H1 (cell line): Measurements from ENCODE around the gene SNTG2. TPM values are rescaled to one million over a fixed set of nuclear protein-coding genes. Genes with fewer than 3 reads are reported as not detected.

Experiments used
- CTCF ChIA-PET: fragments of 300-600 bp; sonication (Branson Sonifier 250); formaldehyde crosslinking; loops from one replicate; lab custom pipeline; 2021; ENCODE audit not compliant: partially characterized antibody; lab: Charles Lee
- POLR2A ChIA-PET: fragments of 300-600 bp; sonication (Branson Sonifier 250); formaldehyde crosslinking; loops from one replicate; lab custom pipeline; 2021; ENCODE audit warnings: inconsistent platforms; ENCODE audit not compliant: partially characterized antibody; lab: Charles Lee
- DNase-seq, 2 experiments: peaks; one replicate each; pipeline versions ENCODE4 v3.0.0 to v3.0.0-alpha.2; 2010 to 2022; ENCODE audit warnings: low spot score in 2 of 2, low read depth in 1 of 2, mixed read lengths in 1 of 2
- FAIRE-seq: peaks from 2 replicates; lab custom pipeline; 2011; peaks lifted over from hg19 to GRCh38; lab: Jason Lieb, UNC
- H2AFZ ChIP-seq: 2 replicates; pipeline ENCODE4 v1.8.1; 2012; ENCODE audit warnings: low read length, inconsistent platforms
- H2AK5ac ChIP-seq: 2 replicates; pipeline ENCODE4 v1.6.1; 2013; ENCODE audit warnings: low read depth, low read length
- H2BK120ac ChIP-seq: replicated peaks from 2 replicates; pipeline ENCODE3; 2013; ENCODE audit warnings: low read depth, low read length, inconsistent platforms
- H2BK12ac ChIP-seq: 2 replicates; pipeline ENCODE4 v1.6.1; 2013; ENCODE audit warnings: low read depth, low read length
- H2BK15ac ChIP-seq: 2 replicates; pipeline ENCODE4 v1.6.1; 2013; ENCODE audit warnings: low read length
- H2BK20ac ChIP-seq: 2 replicates; pipeline ENCODE4 v1.6.1; 2013; ENCODE audit warnings: low read length
- H2BK5ac ChIP-seq: 2 replicates; pipeline ENCODE4 v1.6.1; 2013; ENCODE audit warnings: low read depth, low read length
- H3K14ac ChIP-seq: 2 replicates; pipeline ENCODE4 v1.6.1; 2013; ENCODE audit warnings: inconsistent platforms; ENCODE audit not compliant: insufficient read length
- H3K18ac ChIP-seq: 2 replicates; pipeline ENCODE4 v1.6.1; 2013; ENCODE audit warnings: low read length; ENCODE audit errors: extremely low read depth
- H3K23ac ChIP-seq: 2 replicates; pipeline ENCODE4 v1.6.1; 2013; ENCODE audit warnings: inconsistent platforms; ENCODE audit not compliant: insufficient read length
- H3K23me2 ChIP-seq: 2 replicates; pipeline ENCODE4 v1.6.1; 2013; ENCODE audit warnings: low read depth, low read length
- H3K27ac ChIP-seq: 2 replicates; pipeline ENCODE4 v1.6.1; 2011; ENCODE audit warnings: low read depth, low read length, inconsistent platforms
- H3K27me3 ChIP-seq, 4 experiments: replicated peaks in 1 of 4; 1 replicate in 1 of 4; 2 replicates in 3 of 4; pipeline versions ENCODE4 v1.6.1 to v1.8.1; 2011 to 2013; ENCODE audit warnings: low read length in 3 of 4, mild to moderate bottlenecking in 3 of 4, inconsistent platforms in 2 of 4, mixed read lengths in 2 of 4, moderate library complexity in 1 of 4; ENCODE audit not compliant: control insufficient read depth in 3 of 4, insufficient read depth in 3 of 4; ENCODE audit errors: extremely low read depth in 1 of 4
- H3K36me3 ChIP-seq, 4 experiments: 2 replicates each; pipeline versions ENCODE4 v1.6.1 to v1.8.1; 2011 to 2013; ENCODE audit warnings: mild to moderate bottlenecking in 4 of 4, low read length in 3 of 4, moderate library complexity in 2 of 4, control low read depth in 1 of 4, inconsistent platforms in 1 of 4; ENCODE audit not compliant: insufficient read depth in 4 of 4, control insufficient read depth in 2 of 4
- H3K4ac ChIP-seq: replicated peaks from 2 replicates; pipeline ENCODE3; 2013; ENCODE audit warnings: low read length, low read depth, mixed read lengths, inconsistent platforms; ENCODE audit not compliant: insufficient read length
- H3K4me1 ChIP-seq, 4 experiments: replicated peaks in 1 of 4; 1 replicate in 1 of 4; 2 replicates in 3 of 4; pipeline versions ENCODE4 v1.6.1 to v1.8.1; 2011 to 2013; ENCODE audit warnings: low read length in 3 of 4, inconsistent platforms in 2 of 4, mixed read lengths in 1 of 4; ENCODE audit not compliant: insufficient read depth in 4 of 4, control insufficient read depth in 3 of 4
- H3K4me2 ChIP-seq, 2 experiments: 2 replicates each; pipeline versions ENCODE4 v1.6.1 to v1.8.1; 2011 to 2013; ENCODE audit warnings: low read depth in 2 of 2, low read length in 2 of 2, control low read depth in 1 of 2, inconsistent platforms in 1 of 2, mild to moderate bottlenecking in 1 of 2; ENCODE audit not compliant: insufficient read depth in 1 of 2
- H3K4me3 ChIP-seq, 4 experiments: fragments of 200-600, 300-600 bp in 1 of 4; sonication (generic), shearing (Covaris generic), sonication (Bioruptor Twin) in 1 of 4; 2 replicates each; pipeline versions ENCODE4 v1.5.1 to v1.8.1; 2011 to 2016; ENCODE audit warnings: low read length in 4 of 4, low read depth in 3 of 4, control low read depth in 2 of 4, inconsistent platforms in 2 of 4, mild to moderate bottlenecking in 2 of 4, mixed read lengths in 1 of 4, moderate library complexity in 1 of 4; ENCODE audit not compliant: insufficient read depth in 2 of 4; ENCODE audit errors: extremely low read depth in 1 of 4
- H3K56ac ChIP-seq: replicated peaks from 2 replicates; pipeline ENCODE3; 2013; ENCODE audit warnings: low read depth, mild to moderate bottlenecking, mixed read lengths, low read length, inconsistent platforms; ENCODE audit not compliant: insufficient read length
- H3K79me1 ChIP-seq: 2 replicates; pipeline ENCODE4 v1.6.1; 2013; ENCODE audit warnings: low read depth, low read length, control low read depth
- H3K79me2 ChIP-seq, 2 experiments: 2 replicates each; pipeline versions ENCODE4 v1.6.1 to v1.8.1; 2012 to 2013; ENCODE audit warnings: low read length in 2 of 2, mild to moderate bottlenecking in 2 of 2, inconsistent platforms in 1 of 2; ENCODE audit not compliant: insufficient read depth in 2 of 2, control insufficient read depth in 1 of 2
- H3K9ac ChIP-seq, 4 experiments: replicated peaks in 1 of 4; 1 replicate in 1 of 4; 2 replicates in 3 of 4; pipeline versions ENCODE4 v1.6.1 to v1.8.1; 2011 to 2013; ENCODE audit warnings: low read depth in 3 of 4, low read length in 3 of 4, control low read depth in 2 of 4, mild to moderate bottlenecking in 2 of 4, moderate library complexity in 2 of 4, inconsistent platforms in 1 of 4; ENCODE audit errors: extremely low read depth in 1 of 4
- H3K9me3 ChIP-seq, 2 experiments: 2 replicates each; pipeline versions ENCODE4 v1.6.1 to v1.8.1; 2012 to 2013; ENCODE audit warnings: mild to moderate bottlenecking in 2 of 2, moderate library complexity in 2 of 2, control low read depth in 1 of 2, inconsistent platforms in 1 of 2, low read depth in 1 of 2, low read length in 1 of 2, mixed read lengths in 1 of 2; ENCODE audit not compliant: insufficient read depth in 2 of 2
- H4K20me1 ChIP-seq, 2 experiments: replicated peaks in 1 of 2; 2 replicates each; pipeline versions ENCODE3 to v1.8.1; 2011 to 2013; ENCODE audit warnings: inconsistent platforms in 2 of 2, low read length in 2 of 2, mild to moderate bottlenecking in 1 of 2; ENCODE audit not compliant: insufficient read depth in 2 of 2, control insufficient read depth in 1 of 2
- H4K5ac ChIP-seq: 2 replicates; pipeline ENCODE4 v1.6.1; 2013; ENCODE audit warnings: low read length, low read depth, mixed read lengths, inconsistent platforms; ENCODE audit not compliant: insufficient read length
- H4K8ac ChIP-seq: 2 replicates; pipeline ENCODE4 v1.8.0; 2013; ENCODE audit warnings: mild to moderate bottlenecking, moderate library complexity, low read length, inconsistent platforms; ENCODE audit not compliant: insufficient read depth; ENCODE audit errors: extremely low read depth
- H4K91ac ChIP-seq: replicated peaks from 2 replicates; pipeline ENCODE3; 2013; ENCODE audit warnings: low read length, mixed read lengths, inconsistent platforms; ENCODE audit not compliant: insufficient read length
- CBX5 ChIP-seq: fragments of 300-800, 300-1000 bp; sonication (generic); IDR thresholded peaks from 2 replicates; pipeline ENCODE4 v1.7.1; 2016; ENCODE audit warnings: antibody characterized with exemption, low read length, low read depth
- EZH2 ChIP-seq: fragments of 200-600 bp; sonication (generic); IDR thresholded peaks from 2 replicates; pipeline ENCODE4 v1.7.1; 2012; ENCODE audit warnings: low read depth, mild to moderate bottlenecking, moderate library complexity, low read length, inconsistent platforms; ENCODE audit not compliant: severe bottlenecking
- GABPA ChIP-seq: IDR thresholded peaks from 2 replicates; pipeline ENCODE4 v1.6.1; 2011; ENCODE audit warnings: mild to moderate bottlenecking, low read length, moderate library complexity, borderline replicate concordance; ENCODE audit not compliant: insufficient read depth
- POLR2A ChIP-seq, 2 experiments: IDR thresholded peaks; 1 replicate in 1 of 2; 2 replicates in 1 of 2; pipeline ENCODE4 v1.6.1; 2011; ENCODE audit warnings: low read depth in 2 of 2, low read length in 2 of 2, mild to moderate bottlenecking in 2 of 2; ENCODE audit errors: control extremely low read depth in 1 of 2
- POLR2AphosphoS5 ChIP-seq: IDR thresholded peaks from 2 replicates; pipeline ENCODE4 v1.6.1; 2011; ENCODE audit warnings: low read depth, low read length
- RFX5 ChIP-seq: IDR thresholded peaks from 2 replicates; pipeline ENCODE4 v1.6.1; 2011; ENCODE audit warnings: low read depth, low read length, improper control_type of control experiment, borderline replicate concordance
- RXRA ChIP-seq: IDR thresholded peaks from 2 replicates; pipeline ENCODE4 v1.6.1; 2011; ENCODE audit warnings: low read depth, mild to moderate bottlenecking, low read length, moderate library complexity; ENCODE audit not compliant: insufficient read depth
- SUZ12 ChIP-seq: fragments of 200-600 bp; sonication (generic); IDR thresholded peaks from 2 replicates; pipeline ENCODE4 v1.6.1; 2012; ENCODE audit warnings: mild to moderate bottlenecking, inconsistent platforms, low read length, moderate library complexity, mixed read lengths
- TCF12 ChIP-seq: IDR thresholded peaks from 2 replicates; pipeline ENCODE4 v1.6.1; 2011; ENCODE audit warnings: low read depth, mild to moderate bottlenecking, low read length
- YY1 ChIP-seq: IDR thresholded peaks from 2 replicates; pipeline ENCODE4 v1.6.1; 2011; ENCODE audit warnings: low read depth, mild to moderate bottlenecking, low read length
- ZNF274 ChIP-seq: IDR thresholded peaks from 2 replicates; pipeline ENCODE4 v1.7.0; 2012; ENCODE audit warnings: low read length, borderline replicate concordance; ENCODE audit errors: extremely low read depth
- WGBS, 2 experiments: shearing (Covaris generic) in 1 of 2; methylation state at CpG; one replicate each; pipeline versions ENCODE4 v1.1.6 to v1.1.7; 2013 to 2015; ENCODE audit warnings: low lambda C conversion rate in 2 of 2, mixed read lengths in 2 of 2, inconsistent platforms in 1 of 2, low coverage in 1 of 2, missing lambda C conversion rate in 1 of 2; ENCODE audit not compliant: insufficient replicate concordance in 2 of 2, insufficient coverage in 1 of 2, insufficient read length in 1 of 2; ENCODE audit errors: extremely low coverage in 1 of 2, missing lambda C conversion rate in 1 of 2; 5-methylcytosine and 5-hydroxymethylcytosine counted together
- polyA plus RNA-seq, 7 experiments: library from polyadenylated mRNA; depleted of rRNA in 3 of 7; stranded (reverse) in 5 of 7; unstranded in 2 of 7; fragments of >200 nt in 5 of 7; fragments of 200-250 nt in 2 of 7; gene quantifications; 1 replicate in 5 of 7; 2 replicates in 1 of 7; 4 replicates in 1 of 7; pipeline versions ENCODE4 v1.2.1 to v1.2.3, GENCODE V29; 2011 to 2013; ENCODE audit warnings: missing spikeins in 2 of 7, mixed read lengths in 2 of 7
- total RNA-seq: library from RNA; stranded (reverse); fragmentation: NEBNext Ultra II Directional; extraction: Animal tissue kit (Norgen Biotek cat#: 25700); gene quantifications from 2 replicates; pipeline ENCODE4 v1.2.1, GENCODE V29; 2021
- TF ChIP-seq, protein P1 (sequence below): IDR thresholded peaks from 2 replicates; pipeline ENCODE4 v1.6.1; 2012; ENCODE audit warnings: low read length, inconsistent platforms
- TF ChIP-seq, protein P2 (sequence below): IDR thresholded peaks from 2 replicates; pipeline ENCODE4 v1.6.1; 2012; ENCODE audit warnings: inconsistent platforms

SNTG2 gene
- total and polyA plus RNA-seq, 2 of the 8 experiments (the other 6 are each of a cell fraction or from before 2014, with no cell fraction given), result 6.6 to 18.1 TPM

DNA sequence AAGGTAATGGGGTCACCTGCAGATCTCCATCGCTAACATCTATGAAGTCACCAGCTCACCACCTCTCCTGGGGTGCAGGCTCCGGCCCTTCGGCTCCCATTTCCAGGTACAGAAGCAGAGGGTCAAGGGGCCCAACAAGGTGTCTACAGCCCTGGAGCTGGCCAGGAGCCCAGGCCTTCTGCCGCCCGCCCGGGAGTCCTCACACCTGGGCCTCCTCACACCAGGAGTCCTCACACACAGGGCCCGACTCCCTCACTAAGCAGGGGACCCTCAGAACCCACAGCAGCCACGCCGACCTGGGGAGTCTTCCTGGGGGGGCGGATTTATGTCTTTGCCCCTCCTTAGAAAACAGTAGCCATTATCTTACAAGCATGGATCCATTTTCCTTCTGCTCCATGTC lies 419.3 kb downstream of the SNTG2 start:
- H3K79me1 ChIP-seq, result no peaks in the 10 kb centered on the region
- no peaks in the 10 kb centered on the region for H3K23me2 ChIP-seq
- no peak overlapping the region for H3K4ac ChIP-seq
- no peak overlapping the region for H3K27ac ChIP-seq
- no peak overlapping the region for H2AFZ ChIP-seq
- H2BK120ac ChIP-seq, result no peak overlapping the region
- no peak overlapping the region for H4K5ac ChIP-seq
- H3K9ac ChIP-seq, result no peak overlapping the region
- no peak overlapping the region for H4K8ac ChIP-seq
- ChIA-PET CTCF (no interaction called here), POLR2A (interaction anchor here (1.3 kb wide), 1 partner anchor 90 kb away, joined by 3 read pairs; no protein-coding TSS in a partner anchor)
- no peak for FAIRE-seq
- no peak overlapping the region for H3K14ac ChIP-seq
- H3K79me2 ChIP-seq, result no peaks in the 10 kb centered on the region
- H3K27me3 ChIP-seq, result no peaks in the 10 kb centered on the region
- no peak overlapping the region for H4K91ac ChIP-seq
- 88% methylated on average over 10 of the region's 10 CpGs; no CpG with 5 or more reads in 1 of the 2 experiments for WGBS, 2 experiments
- no peaks in the 10 kb centered on the region for H4K20me1 ChIP-seq
- H3K18ac ChIP-seq, result no peak overlapping the region
- H3K23ac ChIP-seq, result no peak overlapping the region
- H2BK12ac ChIP-seq, result no peak overlapping the region
- DNase-seq, result no peak
- no peak overlapping the region for H3K4me2 ChIP-seq
- H3K4me1 ChIP-seq, result peaks cover 0 to 3% (median under 1%) of the 10 kb centered on the region in 4 experiments; a peak in 1 of 7 replicates
- H2BK5ac ChIP-seq, result no peak overlapping the region
- H3K9me3 ChIP-seq, result no peaks in the 10 kb centered on the region
- no peak overlapping the region for H2BK15ac ChIP-seq
- no peak overlapping the region for H2AK5ac ChIP-seq
- no peaks in the 10 kb centered on the region for H3K36me3 ChIP-seq
- H3K4me3 ChIP-seq, result no peak overlapping the region
- H3K56ac ChIP-seq, result no peak overlapping the region
- no peak overlapping the region for H2BK20ac ChIP-seq
- no peak for TF ChIP-seq CBX5
- no peak for TF ChIP-seq GABPA
- no peak for TF ChIP-seq TCF12
- TF ChIP-seq, protein P1, sequence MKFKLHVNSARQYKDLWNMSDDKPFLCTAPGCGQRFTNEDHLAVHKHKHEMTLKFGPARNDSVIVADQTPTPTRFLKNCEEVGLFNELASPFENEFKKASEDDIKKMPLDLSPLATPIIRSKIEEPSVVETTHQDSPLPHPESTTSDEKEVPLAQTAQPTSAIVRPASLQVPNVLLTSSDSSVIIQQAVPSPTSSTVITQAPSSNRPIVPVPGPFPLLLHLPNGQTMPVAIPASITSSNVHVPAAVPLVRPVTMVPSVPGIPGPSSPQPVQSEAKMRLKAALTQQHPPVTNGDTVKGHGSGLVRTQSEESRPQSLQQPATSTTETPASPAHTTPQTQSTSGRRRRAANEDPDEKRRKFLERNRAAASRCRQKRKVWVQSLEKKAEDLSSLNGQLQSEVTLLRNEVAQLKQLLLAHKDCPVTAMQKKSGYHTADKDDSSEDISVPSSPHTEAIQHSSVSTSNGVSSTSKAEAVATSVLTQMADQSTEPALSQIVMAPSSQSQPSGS, result no peak
- TF ChIP-seq, protein P2, sequence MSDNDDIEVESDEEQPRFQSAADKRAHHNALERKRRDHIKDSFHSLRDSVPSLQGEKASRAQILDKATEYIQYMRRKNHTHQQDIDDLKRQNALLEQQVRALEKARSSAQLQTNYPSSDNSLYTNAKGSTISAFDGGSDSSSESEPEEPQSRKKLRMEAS, result no peak
- no peak for TF ChIP-seq POLR2A (IDR thresholded peaks at IDR 0.05; ENCODE audit: control extremely low read depth in 1 of 2, low read depth in 2 of 2, low read length in 2 of 2)
- TF ChIP-seq YY1, result no peak
- no peak for TF ChIP-seq EZH2
- TF ChIP-seq RFX5, result no peak
- no peak for TF ChIP-seq SUZ12
- no peak for TF ChIP-seq ZNF274
- no peak for TF ChIP-seq RXRA
- no peak for TF ChIP-seq POLR2AphosphoS5
